ENCODE data around the gene FBXW9.

- TF ChIP-seq GATA2 (IDR thresholded peaks at IDR 0.05; ENCODE audit: low read depth, low read length) (no peak), GATA3 (IDR thresholded peaks at IDR 0.05; ENCODE audit: low read depth, low read length) (no peak)
Measured at GRCh38 chr19:12736995-12737834, 40.8 kb upstream of the FBXW9 start, which contains the start of gene GET3.
